WTC11 (cell line): Measurements from ENCODE around the gene TPM2. TPM values are rescaled to one million over a fixed set of nuclear protein-coding genes. Genes with fewer than 3 reads are reported as not detected.

ENCODE experiments used
- ATF1 ChIP-seq: sonication (generic); formaldehyde crosslinking; IDR thresholded peaks from 2 replicates; pipeline ENCODE4 v1.8.1; 2023; ENCODE audit warnings: mild to moderate bottlenecking, moderate library complexity, missing genetic modification reagents
- CREB1 ChIP-seq: sonication (generic); formaldehyde crosslinking; IDR thresholded peaks from 2 replicates; pipeline ENCODE4 v1.8.0; 2023; ENCODE audit warnings: mild to moderate bottlenecking, missing genetic modification reagents
- ESRRA ChIP-seq: sonication (generic); formaldehyde crosslinking; IDR thresholded peaks from 2 replicates; pipeline ENCODE4 v1.8.1; 2022; ENCODE audit warnings: mild to moderate bottlenecking, missing genetic modification reagents, borderline replicate concordance
- ETV6 ChIP-seq: sonication (generic); formaldehyde crosslinking; IDR thresholded peaks from 2 replicates; pipeline ENCODE4 v1.8.1; 2022; ENCODE audit warnings: mild to moderate bottlenecking, missing genetic modification reagents
- FOXJ3 ChIP-seq: sonication (generic); formaldehyde crosslinking; IDR thresholded peaks from 2 replicates; pipeline ENCODE4 v1.9.0; 2021; ENCODE audit warnings: missing genetic modification reagents, mild to moderate bottlenecking, borderline replicate concordance
- NR2C2 ChIP-seq: sonication (generic); formaldehyde crosslinking; IDR thresholded peaks from 2 replicates; pipeline ENCODE4 v1.8.0; 2022; ENCODE audit warnings: mild to moderate bottlenecking, missing genetic modification reagents
- RORB ChIP-seq: fragments of 250-450 bp; sonication (Bioruptor Pico); IDR thresholded peaks from 2 replicates; pipeline ENCODE4 v1.9.0; 2021; ENCODE audit warnings: mild to moderate bottlenecking
- SMAD4 ChIP-seq: sonication (generic); formaldehyde crosslinking; IDR thresholded peaks from 2 replicates; pipeline ENCODE4 v1.8.0; 2022; ENCODE audit warnings: mild to moderate bottlenecking, missing genetic modification reagents
- TEAD1 ChIP-seq: sonication (generic); formaldehyde crosslinking; IDR thresholded peaks from 2 replicates; pipeline ENCODE4 v1.8.0; 2022; ENCODE audit warnings: mild to moderate bottlenecking, missing genetic modification reagents
- ZNF138 ChIP-seq: sonication (generic); formaldehyde crosslinking; conservative IDR thresholded peaks from 2 replicates; pipeline ENCODE4 v1.8.1; 2022; ENCODE audit warnings: mild to moderate bottlenecking, moderate library complexity, missing genetic modification reagents
- ZNF219 ChIP-seq: sonication (generic); formaldehyde crosslinking; IDR thresholded peaks from 2 replicates; pipeline ENCODE4 v1.8.0; 2023; ENCODE audit warnings: missing genetic modification reagents, mild to moderate bottlenecking, borderline replicate concordance
- ZNF671 ChIP-seq: fragments of 250-450 bp; sonication (Bioruptor Pico); IDR thresholded peaks from 2 replicates; pipeline ENCODE4 v1.8.0; 2021; ENCODE audit warnings: mild to moderate bottlenecking
- total RNA-seq: library from RNA; stranded (reverse); gene quantifications from 3 replicates; pipeline ENCODE4 v1.2.3, GENCODE V29; 2021
- TF ChIP-seq, protein P1 (sequence below): fragments of 250-450 bp; sonication (Bioruptor Pico); IDR thresholded peaks from 2 replicates; pipeline ENCODE4 v1.9.0; 2021; ENCODE audit warnings: mild to moderate bottlenecking
- TF ChIP-seq, protein P2 (sequence below): sonication (generic); formaldehyde crosslinking; conservative IDR thresholded peaks from 2 replicates; pipeline ENCODE4 v1.8.1; 2022; ENCODE audit warnings: mild to moderate bottlenecking, missing genetic modification reagents
- TF ChIP-seq, protein P3 (sequence below): fragments of 250-450 bp; sonication (Bioruptor Pico); IDR thresholded peaks from 2 replicates; pipeline ENCODE4 v1.8.0; 2021; ENCODE audit warnings: mild to moderate bottlenecking
- TF ChIP-seq, protein P4 (sequence below): sonication (generic); formaldehyde crosslinking; IDR thresholded peaks from 2 replicates; pipeline ENCODE4 v1.8.1; 2022; ENCODE audit warnings: mild to moderate bottlenecking, missing genetic modification reagents, moderate library complexity, borderline replicate concordance
- TF ChIP-seq, protein P5 (sequence below): sonication (generic); formaldehyde crosslinking; IDR thresholded peaks from 2 replicates; pipeline ENCODE4 v1.8.0; 2022; ENCODE audit warnings: missing genetic modification reagents
- TF ChIP-seq, protein P6 (sequence below): sonication (generic); formaldehyde crosslinking; conservative IDR thresholded peaks from 2 replicates; pipeline ENCODE4 v1.8.1; 2023; ENCODE audit warnings: mild to moderate bottlenecking, low read depth, missing genetic modification reagents, moderate library complexity
- TF ChIP-seq, protein P7 (sequence below): sonication (generic); formaldehyde crosslinking; IDR thresholded peaks from 2 replicates; pipeline ENCODE4 v1.8.0; 2023; ENCODE audit warnings: missing genetic modification reagents, mild to moderate bottlenecking, borderline replicate concordance

The TPM2 gene
- total RNA-seq, 1 experiment from 2014 or later, result 146 TPM

DNA sequence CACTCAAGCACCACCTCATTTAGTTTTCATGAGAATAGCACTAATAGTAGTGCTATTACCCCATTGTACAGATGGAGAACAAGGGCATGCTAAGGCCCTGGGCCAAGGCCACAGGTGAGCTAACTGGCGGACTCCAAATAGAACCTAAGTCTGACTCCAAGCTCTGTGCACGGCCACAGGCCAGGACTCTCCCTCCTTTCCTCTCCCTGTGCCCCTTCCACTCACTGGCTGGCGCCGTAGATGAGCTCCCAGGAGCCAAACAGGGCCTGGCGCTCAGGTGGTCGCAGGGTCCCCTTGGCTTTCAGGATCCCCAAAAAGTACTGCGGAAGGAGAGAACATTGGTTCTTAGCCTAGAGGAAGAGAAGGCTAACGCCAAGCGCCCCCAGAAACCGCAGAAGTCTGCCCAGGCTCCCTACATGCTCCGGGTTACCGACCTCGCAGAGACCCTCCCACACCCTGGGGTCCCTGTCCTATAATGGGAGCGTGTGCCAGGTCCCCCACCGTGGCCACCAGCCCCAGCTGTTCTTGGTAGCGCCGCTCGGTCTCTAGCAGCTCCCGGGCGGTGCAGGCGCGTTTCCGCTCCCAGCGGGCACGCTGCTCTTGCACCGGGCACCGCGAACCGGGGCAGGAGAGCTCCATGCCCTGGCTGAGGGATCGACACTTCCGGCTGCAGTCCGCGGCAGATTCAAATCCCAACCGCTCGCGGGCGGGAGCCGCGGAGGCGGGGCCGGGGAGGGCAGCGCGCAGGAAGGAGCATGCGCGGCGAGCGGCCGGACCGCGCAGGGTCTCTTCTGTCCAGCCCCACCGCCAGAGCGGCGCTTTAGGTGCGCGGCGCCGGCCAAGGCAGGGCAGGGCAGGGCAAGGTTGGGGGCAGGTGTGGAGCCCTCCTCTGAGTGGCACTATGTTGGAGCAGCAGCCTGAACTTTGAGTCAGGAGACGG, 24.9 kb downstream of the TPM2 start, which contains the start of gene ARHGEF39 (continued):
- TF ChIP-seq RORB, result no peak
- peak; percentile 80; the same call in 1 of the 2 replicates for TF ChIP-seq ETV6 (CRISPR knock-in tag)
- TF ChIP-seq SMAD4 (CRISPR knock-in tag), result no peak
- no peak for TF ChIP-seq NR2C2
- TF ChIP-seq, protein P1, sequence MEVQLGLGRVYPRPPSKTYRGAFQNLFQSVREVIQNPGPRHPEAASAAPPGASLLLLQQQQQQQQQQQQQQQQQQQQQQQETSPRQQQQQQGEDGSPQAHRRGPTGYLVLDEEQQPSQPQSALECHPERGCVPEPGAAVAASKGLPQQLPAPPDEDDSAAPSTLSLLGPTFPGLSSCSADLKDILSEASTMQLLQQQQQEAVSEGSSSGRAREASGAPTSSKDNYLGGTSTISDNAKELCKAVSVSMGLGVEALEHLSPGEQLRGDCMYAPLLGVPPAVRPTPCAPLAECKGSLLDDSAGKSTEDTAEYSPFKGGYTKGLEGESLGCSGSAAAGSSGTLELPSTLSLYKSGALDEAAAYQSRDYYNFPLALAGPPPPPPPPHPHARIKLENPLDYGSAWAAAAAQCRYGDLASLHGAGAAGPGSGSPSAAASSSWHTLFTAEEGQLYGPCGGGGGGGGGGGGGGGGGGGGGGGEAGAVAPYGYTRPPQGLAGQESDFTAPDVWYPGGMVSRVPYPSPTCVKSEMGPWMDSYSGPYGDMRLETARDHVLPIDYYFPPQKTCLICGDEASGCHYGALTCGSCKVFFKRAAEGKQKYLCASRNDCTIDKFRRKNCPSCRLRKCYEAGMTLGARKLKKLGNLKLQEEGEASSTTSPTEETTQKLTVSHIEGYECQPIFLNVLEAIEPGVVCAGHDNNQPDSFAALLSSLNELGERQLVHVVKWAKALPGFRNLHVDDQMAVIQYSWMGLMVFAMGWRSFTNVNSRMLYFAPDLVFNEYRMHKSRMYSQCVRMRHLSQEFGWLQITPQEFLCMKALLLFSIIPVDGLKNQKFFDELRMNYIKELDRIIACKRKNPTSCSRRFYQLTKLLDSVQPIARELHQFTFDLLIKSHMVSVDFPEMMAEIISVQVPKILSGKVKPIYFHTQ (CRISPR knock-in tag), result no peak
- peak; percentile 87; the same call in 1 of the 2 replicates for TF ChIP-seq ESRRA
- TF ChIP-seq, protein P2, sequence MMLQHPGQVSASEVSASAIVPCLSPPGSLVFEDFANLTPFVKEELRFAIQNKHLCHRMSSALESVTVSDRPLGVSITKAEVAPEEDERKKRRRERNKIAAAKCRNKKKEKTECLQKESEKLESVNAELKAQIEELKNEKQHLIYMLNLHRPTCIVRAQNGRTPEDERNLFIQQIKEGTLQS, result no peak
- no peak for TF ChIP-seq ZNF219
- TF ChIP-seq, protein P3, sequence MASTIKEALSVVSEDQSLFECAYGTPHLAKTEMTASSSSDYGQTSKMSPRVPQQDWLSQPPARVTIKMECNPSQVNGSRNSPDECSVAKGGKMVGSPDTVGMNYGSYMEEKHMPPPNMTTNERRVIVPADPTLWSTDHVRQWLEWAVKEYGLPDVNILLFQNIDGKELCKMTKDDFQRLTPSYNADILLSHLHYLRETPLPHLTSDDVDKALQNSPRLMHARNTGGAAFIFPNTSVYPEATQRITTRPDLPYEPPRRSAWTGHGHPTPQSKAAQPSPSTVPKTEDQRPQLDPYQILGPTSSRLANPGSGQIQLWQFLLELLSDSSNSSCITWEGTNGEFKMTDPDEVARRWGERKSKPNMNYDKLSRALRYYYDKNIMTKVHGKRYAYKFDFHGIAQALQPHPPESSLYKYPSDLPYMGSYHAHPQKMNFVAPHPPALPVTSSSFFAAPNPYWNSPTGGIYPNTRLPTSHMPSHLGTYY, result no peak
- no peak for TF ChIP-seq ZNF671
- 0 out of 2 replicates have a peak, but pooled peaks have one; percentile 24 for TF ChIP-seq ATF1
- TF ChIP-seq, protein P4, sequence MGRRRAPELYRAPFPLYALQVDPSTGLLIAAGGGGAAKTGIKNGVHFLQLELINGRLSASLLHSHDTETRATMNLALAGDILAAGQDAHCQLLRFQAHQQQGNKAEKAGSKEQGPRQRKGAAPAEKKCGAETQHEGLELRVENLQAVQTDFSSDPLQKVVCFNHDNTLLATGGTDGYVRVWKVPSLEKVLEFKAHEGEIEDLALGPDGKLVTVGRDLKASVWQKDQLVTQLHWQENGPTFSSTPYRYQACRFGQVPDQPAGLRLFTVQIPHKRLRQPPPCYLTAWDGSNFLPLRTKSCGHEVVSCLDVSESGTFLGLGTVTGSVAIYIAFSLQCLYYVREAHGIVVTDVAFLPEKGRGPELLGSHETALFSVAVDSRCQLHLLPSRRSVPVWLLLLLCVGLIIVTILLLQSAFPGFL (CRISPR knock-in tag), result peak; percentile 71; the same call in 1 of the 2 replicates
- no peak for TF ChIP-seq FOXJ3 (CRISPR knock-in tag)
- TF ChIP-seq, protein P5, sequence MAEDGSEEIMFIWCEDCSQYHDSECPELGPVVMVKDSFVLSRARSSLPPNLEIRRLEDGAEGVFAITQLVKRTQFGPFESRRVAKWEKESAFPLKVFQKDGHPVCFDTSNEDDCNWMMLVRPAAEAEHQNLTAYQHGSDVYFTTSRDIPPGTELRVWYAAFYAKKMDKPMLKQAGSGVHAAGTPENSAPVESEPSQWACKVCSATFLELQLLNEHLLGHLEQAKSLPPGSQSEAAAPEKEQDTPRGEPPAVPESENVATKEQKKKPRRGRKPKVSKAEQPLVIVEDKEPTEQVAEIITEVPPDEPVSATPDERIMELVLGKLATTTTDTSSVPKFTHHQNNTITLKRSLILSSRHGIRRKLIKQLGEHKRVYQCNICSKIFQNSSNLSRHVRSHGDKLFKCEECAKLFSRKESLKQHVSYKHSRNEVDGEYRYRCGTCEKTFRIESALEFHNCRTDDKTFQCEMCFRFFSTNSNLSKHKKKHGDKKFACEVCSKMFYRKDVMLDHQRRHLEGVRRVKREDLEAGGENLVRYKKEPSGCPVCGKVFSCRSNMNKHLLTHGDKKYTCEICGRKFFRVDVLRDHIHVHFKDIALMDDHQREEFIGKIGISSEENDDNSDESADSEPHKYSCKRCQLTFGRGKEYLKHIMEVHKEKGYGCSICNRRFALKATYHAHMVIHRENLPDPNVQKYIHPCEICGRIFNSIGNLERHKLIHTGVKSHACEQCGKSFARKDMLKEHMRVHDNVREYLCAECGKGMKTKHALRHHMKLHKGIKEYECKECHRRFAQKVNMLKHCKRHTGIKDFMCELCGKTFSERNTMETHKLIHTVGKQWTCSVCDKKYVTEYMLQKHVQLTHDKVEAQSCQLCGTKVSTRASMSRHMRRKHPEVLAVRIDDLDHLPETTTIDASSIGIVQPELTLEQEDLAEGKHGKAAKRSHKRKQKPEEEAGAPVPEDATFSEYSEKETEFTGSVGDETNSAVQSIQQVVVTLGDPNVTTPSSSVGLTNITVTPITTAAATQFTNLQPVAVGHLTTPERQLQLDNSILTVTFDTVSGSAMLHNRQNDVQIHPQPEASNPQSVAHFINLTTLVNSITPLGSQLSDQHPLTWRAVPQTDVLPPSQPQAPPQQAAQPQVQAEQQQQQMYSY (CRISPR knock-in tag), result no peak
- TF ChIP-seq, protein P6, sequence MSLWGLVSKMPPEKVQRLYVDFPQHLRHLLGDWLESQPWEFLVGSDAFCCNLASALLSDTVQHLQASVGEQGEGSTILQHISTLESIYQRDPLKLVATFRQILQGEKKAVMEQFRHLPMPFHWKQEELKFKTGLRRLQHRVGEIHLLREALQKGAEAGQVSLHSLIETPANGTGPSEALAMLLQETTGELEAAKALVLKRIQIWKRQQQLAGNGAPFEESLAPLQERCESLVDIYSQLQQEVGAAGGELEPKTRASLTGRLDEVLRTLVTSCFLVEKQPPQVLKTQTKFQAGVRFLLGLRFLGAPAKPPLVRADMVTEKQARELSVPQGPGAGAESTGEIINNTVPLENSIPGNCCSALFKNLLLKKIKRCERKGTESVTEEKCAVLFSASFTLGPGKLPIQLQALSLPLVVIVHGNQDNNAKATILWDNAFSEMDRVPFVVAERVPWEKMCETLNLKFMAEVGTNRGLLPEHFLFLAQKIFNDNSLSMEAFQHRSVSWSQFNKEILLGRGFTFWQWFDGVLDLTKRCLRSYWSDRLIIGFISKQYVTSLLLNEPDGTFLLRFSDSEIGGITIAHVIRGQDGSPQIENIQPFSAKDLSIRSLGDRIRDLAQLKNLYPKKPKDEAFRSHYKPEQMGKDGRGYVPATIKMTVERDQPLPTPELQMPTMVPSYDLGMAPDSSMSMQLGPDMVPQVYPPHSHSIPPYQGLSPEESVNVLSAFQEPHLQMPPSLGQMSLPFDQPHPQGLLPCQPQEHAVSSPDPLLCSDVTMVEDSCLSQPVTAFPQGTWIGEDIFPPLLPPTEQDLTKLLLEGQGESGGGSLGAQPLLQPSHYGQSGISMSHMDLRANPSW, result 0 out of 2 replicates have a peak, but pooled peaks have one; percentile 26
- TF ChIP-seq CREB1, result peak; percentile 77; the same call in 1 of the 2 replicates
- TF ChIP-seq TEAD1 (CRISPR knock-in tag), result 0 out of 2 replicates have a peak, but pooled peaks have one; percentile 71
- TF ChIP-seq ZNF138 (CRISPR knock-in tag), result peak; percentile 85; the same call in 1 of the 2 replicates
- TF ChIP-seq, protein P7, sequence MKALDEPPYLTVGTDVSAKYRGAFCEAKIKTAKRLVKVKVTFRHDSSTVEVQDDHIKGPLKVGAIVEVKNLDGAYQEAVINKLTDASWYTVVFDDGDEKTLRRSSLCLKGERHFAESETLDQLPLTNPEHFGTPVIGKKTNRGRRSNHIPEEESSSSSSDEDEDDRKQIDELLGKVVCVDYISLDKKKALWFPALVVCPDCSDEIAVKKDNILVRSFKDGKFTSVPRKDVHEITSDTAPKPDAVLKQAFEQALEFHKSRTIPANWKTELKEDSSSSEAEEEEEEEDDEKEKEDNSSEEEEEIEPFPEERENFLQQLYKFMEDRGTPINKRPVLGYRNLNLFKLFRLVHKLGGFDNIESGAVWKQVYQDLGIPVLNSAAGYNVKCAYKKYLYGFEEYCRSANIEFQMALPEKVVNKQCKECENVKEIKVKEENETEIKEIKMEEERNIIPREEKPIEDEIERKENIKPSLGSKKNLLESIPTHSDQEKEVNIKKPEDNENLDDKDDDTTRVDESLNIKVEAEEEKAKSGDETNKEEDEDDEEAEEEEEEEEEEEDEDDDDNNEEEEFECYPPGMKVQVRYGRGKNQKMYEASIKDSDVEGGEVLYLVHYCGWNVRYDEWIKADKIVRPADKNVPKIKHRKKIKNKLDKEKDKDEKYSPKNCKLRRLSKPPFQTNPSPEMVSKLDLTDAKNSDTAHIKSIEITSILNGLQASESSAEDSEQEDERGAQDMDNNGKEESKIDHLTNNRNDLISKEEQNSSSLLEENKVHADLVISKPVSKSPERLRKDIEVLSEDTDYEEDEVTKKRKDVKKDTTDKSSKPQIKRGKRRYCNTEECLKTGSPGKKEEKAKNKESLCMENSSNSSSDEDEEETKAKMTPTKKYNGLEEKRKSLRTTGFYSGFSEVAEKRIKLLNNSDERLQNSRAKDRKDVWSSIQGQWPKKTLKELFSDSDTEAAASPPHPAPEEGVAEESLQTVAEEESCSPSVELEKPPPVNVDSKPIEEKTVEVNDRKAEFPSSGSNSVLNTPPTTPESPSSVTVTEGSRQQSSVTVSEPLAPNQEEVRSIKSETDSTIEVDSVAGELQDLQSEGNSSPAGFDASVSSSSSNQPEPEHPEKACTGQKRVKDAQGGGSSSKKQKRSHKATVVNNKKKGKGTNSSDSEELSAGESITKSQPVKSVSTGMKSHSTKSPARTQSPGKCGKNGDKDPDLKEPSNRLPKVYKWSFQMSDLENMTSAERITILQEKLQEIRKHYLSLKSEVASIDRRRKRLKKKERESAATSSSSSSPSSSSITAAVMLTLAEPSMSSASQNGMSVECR (CRISPR knock-in tag), result 0 out of 2 replicates have a peak, but pooled peaks have one; percentile 11
